ELF-1 (cell line): ENCODE data around the gene ACOT4.
"Not testable (repeated sequence)": the region's sequence is repeated elsewhere in the genome, so short reads cannot be mapped to it uniquely, and the experiment has no call there.

Experiments used
- DNase-seq: peaks from one replicate; pipeline ENCODE4 v3.0.0-alpha.2; 2016; ENCODE audit warnings: low read depth, low spot score

The ACOT4 gene

DNA sequence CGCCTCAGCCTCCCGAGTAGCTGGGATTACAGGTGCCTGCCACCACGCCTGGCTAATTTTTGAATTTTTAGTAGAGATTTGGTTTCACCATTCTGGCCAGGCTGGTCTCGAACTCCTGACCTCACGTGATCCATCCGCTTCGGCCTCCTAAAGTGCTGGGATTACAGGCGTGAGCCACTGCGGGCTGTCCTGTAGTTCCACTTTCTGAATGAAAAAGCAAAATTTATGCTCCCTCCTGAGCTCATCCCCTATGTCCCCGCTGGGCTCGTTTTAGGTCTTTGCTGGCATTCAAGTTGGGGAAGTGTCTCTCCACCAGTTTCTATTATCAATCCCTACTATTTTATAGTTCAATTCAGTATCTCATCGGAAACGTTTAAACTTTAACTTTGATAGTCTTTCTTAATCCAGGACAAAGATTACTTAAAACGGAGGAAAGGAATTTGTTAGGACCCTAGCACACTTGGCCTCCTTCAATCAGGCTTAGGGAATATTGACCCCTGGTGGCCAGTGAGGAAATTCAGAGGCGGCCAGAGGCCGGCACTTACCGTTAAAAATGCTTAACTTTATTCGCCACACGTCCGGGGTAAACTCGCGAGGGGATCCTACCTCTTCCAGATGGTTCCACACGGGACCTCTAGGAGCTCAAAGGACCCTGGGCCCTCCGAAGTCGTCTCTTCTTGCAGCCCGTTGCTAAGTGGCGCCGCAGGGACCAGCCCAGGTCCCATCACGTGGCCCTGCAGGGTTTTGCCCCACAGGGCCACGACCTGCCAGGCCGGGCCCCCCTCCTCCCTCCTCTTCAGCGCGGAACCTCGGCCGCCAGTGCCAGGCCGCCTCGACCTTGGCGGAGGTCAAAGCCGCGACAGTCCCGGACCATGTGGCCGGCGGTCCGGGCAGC, 41.7 kb downstream of the ACOT4 start:
- peak; percentile 77 for DNase-seq

DNA sequence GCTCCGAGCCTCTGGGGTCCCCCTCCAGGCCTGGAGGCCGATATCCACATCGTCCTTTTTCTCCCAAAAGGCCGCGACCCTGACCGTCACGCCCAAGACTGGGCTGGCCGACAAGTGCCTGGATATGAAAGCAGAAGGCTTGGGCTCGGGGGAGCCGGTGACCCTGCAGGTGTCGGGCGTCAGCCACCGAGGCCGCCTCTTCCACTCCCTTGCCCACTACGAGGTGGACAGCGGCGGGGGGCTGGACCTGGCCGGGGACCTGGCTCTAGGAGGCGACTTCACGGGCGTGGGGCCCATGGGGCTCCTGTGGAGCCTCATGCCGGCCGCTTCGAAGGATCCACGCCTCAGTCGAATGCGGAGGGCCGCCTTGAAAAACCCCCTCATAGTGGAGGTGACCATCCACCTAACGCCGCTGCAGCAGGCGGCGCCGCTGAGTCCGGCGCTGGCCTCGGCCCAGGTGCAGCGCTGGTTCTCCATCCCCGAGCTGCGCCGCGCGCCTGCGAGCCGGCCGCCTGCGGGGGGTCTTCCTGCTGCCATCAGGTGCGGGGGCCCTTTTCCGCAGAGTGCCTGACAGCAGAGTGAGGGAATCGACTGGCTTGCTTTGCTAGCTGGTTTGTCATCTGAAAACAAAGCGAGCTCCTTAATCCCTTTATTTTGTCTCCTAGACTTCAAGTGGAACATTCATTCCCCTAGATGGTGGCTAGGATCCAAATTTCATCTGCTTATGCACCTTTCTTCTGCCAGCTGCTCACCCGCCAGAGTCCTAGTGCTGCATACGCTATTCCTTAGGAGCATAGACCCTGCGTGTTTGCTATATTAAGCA, 42.5 kb downstream of the ACOT4 start:
- DNase-seq = peak; percentile 74

DNA sequence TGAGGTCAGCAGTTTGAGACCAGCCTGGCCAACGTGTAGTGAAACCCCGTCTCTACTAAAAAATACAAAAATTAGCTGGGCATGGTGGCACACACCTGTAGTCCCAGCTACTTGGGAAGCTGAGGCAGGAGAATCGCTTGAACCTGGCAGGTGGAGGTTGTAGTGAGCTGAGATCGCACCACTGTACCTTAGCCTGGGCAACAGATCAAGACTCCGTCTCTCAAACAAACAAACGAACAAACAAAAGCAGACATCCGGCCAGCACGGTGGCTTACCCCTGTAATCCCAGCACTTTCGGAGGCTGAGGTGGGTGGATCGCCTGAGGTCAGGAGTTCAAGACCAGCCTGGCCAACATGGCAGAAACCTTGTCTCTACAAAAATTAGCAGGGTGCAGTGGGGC, 44.7 kb downstream of the ACOT4 start:
- not testable (repeated sequence) for DNase-seq

DNA sequence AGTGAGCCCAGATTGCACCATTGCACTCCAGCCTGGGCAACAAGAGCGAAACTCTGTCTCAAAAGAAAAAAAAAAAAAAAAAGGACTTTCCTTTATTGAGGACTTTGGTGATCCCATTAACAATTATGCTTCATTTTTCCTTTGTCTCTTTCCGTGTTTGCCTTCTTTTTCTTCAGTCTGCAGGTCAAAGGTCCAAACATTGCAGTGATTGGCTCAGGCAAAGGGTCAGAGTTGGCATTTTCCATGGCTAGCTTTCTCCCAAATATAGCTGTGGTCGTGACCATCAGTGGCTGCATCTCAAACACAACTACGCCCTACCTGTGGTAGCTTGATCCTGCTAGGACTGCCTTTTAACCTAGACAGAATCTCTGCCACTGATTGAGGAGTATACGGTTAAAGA, 46.2 kb downstream of the ACOT4 start:
- no peak for DNase-seq

DNA sequence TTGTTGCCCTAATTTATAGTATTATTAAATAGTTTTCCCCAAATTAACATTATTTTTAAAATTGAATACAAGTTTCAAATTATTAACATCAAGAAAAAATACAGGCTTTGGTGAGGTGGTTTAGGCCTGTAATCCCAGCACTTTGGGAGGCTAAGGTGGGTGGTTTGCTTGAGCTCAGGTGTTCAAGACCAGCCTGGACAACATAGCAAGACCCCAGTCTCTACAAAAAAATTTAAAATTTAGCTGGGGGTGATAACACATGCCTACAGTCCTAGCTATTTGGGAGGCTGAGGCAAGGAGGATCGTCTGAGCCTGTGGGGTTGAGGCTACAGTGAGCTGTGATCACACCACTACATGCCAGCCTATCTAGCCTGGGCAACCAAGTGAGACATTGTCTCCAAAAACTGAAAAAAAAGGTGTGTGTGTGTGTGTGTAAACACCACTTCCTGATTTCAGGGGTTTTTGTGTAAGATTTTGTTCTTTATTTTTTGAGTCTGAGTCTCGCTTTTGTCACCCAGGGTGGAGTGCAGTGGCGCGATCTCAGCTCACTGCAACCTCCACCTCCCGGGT, 49.2 kb downstream of the ACOT4 start:
- DNase-seq = no peak

DNA sequence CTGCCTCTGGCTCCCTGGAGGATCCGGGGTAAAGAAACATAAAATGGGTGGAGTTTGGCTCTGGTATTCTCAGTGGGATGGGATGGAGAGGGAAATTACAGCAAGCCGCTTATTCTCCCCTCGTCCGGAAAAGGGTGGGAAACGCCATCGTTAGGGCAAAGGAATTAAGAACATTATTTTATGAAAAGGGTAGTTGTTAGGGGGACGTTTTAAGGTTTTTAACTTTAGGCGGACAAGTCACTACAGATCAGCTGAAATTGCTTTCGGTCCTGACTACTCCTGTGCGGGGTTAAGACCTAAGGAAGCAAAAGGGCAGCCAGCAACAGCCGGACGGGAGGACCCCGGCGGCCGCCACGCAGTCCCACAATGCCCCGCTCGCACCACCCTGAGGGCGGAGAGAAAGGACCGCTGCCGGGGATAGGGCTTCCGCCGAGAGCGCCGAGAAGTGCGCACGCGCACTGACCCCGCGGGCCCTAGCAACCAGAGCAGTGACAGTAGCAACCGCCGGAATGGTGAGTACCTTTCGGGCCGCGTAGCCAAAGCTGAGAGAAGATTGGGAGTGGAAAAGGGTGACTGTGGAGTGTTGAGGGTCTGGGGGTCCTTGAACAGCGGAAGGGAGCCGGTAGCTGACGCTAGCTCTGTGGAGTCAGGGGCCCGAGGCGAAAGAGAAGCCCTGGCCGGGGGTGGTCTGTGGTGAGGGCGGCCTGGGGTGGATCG, 53.0 kb downstream of the ACOT4 start, which contains the start of gene DNAL1:
DNAL1 (plus strand) TSS at position 456 of the 717 bp plus-strand sequence; CDS start at position 510, 54 bp downstream.
- peak; percentile 95 for DNase-seq

DNA sequence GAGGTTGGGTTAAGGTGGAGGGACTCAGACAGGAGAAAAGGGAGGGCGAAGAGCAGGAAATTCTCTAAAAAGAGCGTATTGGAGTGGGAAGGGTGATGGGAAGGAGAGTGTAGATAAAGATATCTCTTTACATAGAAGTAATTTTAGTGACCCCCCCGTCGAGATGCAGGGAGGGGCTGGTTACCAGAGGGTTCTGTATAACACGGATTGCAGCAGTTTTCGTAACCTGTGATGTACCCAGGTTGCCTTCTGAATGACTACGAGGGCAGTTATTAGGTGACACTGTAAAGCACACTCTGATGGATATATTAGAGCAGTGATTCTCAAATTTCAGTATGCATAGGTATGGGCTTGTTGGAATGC, 53.6 kb downstream of the ACOT4 start:
- DNase-seq = no peak
